GM13977 (cell line): ENCODE results near the gene SYT1.

Source experiments
- DNase-seq: peaks from one replicate; pipeline ENCODE4 v3.0.0; 2012; ENCODE audit warnings: low spot score
- in situ Hi-C: fragments of 300-500 bp; cut with MboI; formaldehyde crosslinking; loops from one replicate; pipeline ENCODE4 v1.12.0; 2022; ENCODE audit warnings: low sequenced_read_pairs, low pct_unique_long_range_greater_than_20kb, mixed read lengths, inconsistent platforms; ENCODE audit not compliant: unreplicated experiment
- TF ChIP-seq, protein P1 (sequence below): IDR thresholded peaks from 2 replicates; pipeline ENCODE4 v1.5.1; 2012; ENCODE audit warnings: mild to moderate bottlenecking, control low read depth; ENCODE audit not compliant: insufficient read depth; ENCODE audit errors: extremely low read depth, missing control alignments

Gene SYT1

GRCh38 chr12:79360936-79361335 lies 496.4 kb downstream of the SYT1 start:
- in situ Hi-C loops, result no loop called here
- DNase-seq, result no peak
- TF ChIP-seq, protein P1, sequence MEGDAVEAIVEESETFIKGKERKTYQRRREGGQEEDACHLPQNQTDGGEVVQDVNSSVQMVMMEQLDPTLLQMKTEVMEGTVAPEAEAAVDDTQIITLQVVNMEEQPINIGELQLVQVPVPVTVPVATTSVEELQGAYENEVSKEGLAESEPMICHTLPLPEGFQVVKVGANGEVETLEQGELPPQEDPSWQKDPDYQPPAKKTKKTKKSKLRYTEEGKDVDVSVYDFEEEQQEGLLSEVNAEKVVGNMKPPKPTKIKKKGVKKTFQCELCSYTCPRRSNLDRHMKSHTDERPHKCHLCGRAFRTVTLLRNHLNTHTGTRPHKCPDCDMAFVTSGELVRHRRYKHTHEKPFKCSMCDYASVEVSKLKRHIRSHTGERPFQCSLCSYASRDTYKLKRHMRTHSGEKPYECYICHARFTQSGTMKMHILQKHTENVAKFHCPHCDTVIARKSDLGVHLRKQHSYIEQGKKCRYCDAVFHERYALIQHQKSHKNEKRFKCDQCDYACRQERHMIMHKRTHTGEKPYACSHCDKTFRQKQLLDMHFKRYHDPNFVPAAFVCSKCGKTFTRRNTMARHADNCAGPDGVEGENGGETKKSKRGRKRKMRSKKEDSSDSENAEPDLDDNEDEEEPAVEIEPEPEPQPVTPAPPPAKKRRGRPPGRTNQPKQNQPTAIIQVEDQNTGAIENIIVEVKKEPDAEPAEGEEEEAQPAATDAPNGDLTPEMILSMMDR, result no peak

DNA sequence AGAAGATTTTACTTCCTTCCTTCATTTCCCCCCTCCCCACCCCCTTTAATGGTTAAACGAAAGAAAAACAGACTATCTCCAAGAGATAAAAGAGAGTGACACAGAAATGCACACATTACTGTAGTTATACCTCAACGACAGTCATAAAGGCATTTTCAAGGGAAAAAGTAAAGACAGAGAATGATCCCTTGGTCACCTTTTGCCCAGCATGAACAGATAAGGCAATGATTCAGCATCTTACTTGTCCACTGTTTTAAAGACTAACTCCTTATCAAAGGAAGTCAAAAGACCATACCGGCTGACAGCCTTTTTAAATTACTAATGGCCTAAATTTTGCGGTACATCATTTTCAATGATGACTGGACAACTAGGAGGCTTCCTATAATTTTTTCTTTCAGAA lies 499.6 kb downstream of the SYT1 start:
- in situ Hi-C loops, result no loop called here
- DNase-seq, result no peak
- TF ChIP-seq, protein P1, result no peak

- in situ Hi-C loops, result no loop called here
- no peak for DNase-seq
- TF ChIP-seq, protein P1, result no peak
These were observed 501.8 kb downstream of the SYT1 start for GRCh38 chr12:79366374-79366773.

- no peak for DNase-seq
- in situ Hi-C loops, result no loop called here
- TF ChIP-seq, protein P1, result no peak
These were observed 502.5 kb downstream of the SYT1 start for GRCh38 chr12:79367032-79367589.

DNA sequence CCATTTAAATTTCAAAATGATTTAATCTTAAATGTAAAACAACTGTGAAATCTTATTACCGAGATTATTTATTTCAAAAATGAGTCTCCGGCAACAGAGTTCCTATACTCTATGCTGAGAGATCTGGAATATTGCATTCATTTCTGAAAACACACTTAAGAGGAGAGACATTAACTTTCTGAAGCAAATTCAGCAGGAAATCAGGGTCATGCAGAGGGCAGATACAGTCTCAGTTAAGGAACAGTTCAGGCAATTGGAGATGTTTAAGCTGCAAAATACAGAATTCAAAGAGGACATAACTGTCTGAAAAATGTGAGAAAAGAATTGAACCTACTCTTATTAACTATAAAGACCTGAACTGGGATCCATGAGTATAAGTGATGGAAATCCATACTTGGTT lies 505.4 kb downstream of the SYT1 start:
- in situ Hi-C loops, result no loop called here
- TF ChIP-seq, protein P1, result no peak
- DNase-seq, result no peak

DNA sequence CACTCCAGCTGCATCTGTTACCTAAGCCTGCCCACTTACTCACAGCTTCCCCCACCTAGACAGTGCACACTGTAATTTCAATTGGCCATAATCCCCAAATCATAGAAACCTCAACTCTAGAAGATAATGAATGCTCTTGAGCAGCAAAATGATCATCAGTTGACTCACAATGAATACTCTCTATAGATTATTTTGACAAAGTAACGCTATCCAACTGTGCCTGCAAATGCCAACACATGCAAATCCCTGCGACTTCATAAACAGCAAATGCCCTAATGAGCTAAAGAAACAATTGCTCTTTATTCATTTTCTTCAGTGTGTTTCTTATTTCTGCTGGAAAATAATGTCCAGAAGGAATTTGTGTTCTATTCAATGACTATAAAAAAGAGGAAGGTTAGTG lies 506.7 kb downstream of the SYT1 start:
- in situ Hi-C loops, result no loop called here
- no peak for DNase-seq
- TF ChIP-seq, protein P1, result no peak

DNA sequence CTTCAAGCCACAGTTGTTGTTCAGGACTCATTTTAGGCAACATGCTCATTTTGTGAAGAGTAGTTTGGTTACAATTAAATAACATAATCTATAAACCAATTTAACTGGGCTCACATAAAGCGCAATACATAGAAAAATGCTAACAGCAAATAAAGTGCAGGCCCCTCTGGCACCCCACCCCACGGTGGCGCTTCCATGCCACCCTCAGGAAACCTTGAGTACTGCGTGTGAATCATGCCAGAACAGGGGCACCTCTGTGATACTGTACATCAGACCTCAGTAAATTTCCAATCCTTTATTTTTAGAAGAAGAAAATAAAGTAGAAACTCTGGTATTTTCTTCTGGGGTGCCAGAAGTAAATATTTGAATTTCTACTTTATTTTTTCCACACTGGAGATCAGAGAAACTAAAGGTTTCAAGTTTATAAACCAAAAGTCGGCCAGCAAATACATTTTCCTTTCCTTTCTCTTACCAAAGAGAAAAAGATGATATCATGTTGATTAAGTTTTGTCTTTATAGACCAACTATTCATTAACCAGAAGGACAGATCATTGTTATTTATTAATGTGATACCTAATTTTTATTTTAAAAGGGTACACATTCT lies 509.4 kb downstream of the SYT1 start:
- TF ChIP-seq, protein P1, result peak; percentile 52
- in situ Hi-C loops, result no loop called here
- DNase-seq, result peak; percentile 18
